GM21529 (cell line): Measurements from ENCODE around the gene SMARCB1.

Experiments
- ATAC-seq: cut with Tn5 transposase; IDR thresholded peaks from one replicate; pipeline ENCODE4 v1.9.1; 2021; ENCODE audit not compliant: unreplicated experiment

The SMARCB1 gene

GRCh38 chr22:23874871-23875270 lies 88.1 kb downstream of the SMARCB1 start:
- ATAC-seq, result no peak

GRCh38 chr22:23875801-23876200 lies 89.0 kb downstream of the SMARCB1 start:
- no peak for ATAC-seq

- ATAC-seq, result no peak
Measured at GRCh38 chr22:23877566-23877965, 90.8 kb downstream of the SMARCB1 start.

GRCh38 chr22:23878219-23878618 lies 91.5 kb downstream of the SMARCB1 start:
- ATAC-seq, result no peak

GRCh38 chr22:23882370-23882769 lies 95.6 kb downstream of the SMARCB1 start:
- no peak for ATAC-seq

- ATAC-seq, result no peak
Measured at GRCh38 chr22:23883658-23884057, 96.9 kb downstream of the SMARCB1 start.

GRCh38 chr22:23884140-23884539 lies 97.4 kb downstream of the SMARCB1 start:
- no peak for ATAC-seq
